Measurements from ENCODE around the gene SLC25A44. TPM values are rescaled to one million over a fixed set of nuclear protein-coding genes. Genes with fewer than 3 reads are reported as not detected.

SLC25A44 gene, protein sequence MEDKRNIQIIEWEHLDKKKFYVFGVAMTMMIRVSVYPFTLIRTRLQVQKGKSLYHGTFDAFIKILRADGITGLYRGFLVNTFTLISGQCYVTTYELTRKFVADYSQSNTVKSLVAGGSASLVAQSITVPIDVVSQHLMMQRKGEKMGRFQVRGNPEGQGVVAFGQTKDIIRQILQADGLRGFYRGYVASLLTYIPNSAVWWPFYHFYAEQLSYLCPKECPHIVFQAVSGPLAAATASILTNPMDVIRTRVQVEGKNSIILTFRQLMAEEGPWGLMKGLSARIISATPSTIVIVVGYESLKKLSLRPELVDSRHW
- total RNA-seq = 14.8 TPM

DNA sequence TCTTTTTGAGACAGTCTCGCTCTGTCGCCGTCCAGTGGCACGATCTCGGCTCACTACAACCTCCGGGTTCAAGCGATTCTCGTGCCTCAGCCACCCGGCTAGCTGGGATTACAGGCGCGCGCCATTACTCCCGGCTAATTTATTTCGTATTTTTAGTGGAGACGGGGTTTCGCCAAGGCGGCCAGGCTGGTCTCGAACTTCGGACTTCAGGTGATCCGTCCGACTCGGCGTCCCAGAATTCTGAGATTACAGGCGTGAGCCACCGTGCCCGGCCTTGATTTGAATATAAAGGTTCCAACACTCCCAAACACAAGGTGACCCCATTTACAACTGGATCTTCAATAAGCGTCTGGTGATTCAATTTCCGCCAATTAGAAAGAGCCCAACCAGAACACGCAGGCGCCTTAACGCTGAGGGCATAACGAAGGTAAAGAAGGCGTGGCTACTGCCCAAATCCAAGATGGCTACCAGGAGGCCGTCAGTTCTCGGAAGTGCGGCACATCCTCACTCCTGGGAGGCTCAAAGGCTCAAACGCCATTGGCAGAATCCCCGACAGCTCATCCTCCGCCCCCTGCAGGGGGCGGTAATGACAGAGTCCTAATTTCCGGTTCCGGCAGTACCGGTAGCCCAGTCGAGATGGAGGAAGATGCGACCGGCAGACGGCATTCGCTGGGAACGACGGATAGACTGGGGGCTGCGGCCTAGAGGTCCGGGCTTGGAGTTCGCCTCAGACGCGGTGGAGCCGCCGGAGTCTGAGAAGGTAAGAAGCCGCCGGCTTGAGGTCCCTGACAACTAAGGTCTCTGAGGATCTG is at the start of gene SLC25A44:
Gene SLC25A44 (plus strand): TSS at position 617 of the 812 bp plus-strand sequence. CDS start 5,744 bp downstream, outside the sequence.

DNA sequence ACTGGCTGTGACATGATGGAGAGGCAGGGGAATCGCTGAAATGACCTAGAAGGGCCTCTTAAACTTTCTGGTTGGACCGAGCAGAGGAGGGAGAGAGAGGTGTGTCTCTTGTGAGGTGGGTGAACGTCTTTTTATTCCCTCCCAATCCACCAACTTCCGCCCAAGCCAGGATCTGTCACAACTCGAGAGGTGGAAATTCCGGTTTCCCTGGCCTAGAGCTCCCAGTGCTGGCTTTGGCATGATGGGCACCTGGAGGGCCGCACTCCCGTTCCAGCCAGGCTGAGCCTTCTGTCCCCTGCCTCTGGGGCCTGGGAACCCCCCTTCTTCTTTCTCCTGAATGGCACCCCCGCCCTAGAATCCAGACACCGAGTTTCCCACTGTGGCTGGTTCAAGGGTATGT is 40.5 kb upstream of the SLC25A44 start, which contains the start of gene SEMA4A:
Gene SEMA4A (plus strand): TSS at position 224 of the 400 bp plus-strand sequence. CDS start 994 bp downstream, outside the sequence.

DNA sequence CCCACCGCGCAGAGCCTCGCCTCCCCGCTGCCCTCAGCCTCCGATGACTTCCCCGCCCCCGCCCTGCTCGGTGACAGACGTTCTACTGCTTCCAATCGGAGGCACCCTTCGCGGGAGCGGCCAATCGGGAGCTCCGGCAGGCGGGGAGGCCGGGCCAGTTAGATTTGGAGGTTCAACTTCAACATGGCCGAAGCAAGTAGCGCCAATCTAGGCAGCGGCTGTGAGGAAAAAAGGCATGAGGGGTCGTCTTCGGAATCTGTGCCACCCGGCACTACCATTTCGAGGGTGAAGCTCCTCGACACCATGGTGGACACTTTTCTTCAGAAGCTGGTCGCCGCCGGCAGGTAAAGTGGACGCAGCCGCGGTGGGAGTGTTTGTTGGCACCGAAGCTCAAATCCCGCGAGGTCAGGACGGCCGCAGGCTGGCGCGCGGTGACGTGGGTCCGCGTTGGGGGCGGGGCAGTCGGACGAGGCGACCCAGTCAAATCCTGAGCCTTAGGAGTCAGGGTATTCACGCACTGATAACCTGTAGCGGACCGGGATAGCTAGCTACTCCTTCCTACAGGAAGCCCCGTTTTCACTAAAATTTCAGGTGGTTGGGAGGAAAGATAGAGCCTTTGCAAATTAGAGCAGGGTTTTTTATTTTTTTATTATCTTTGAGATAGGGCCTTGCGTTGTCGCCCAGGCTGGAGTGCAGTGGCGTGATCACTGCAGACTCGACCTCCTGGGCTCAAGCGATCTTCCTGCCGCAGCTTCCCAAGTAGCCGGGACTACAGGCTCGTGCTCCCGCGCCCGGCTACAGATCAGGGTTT is 19.1 kb downstream of the SLC25A44 start, which contains the start of gene PMF1:
Gene PMF1 (plus strand): TSS at position 175 of the 811 bp plus-strand sequence. CDS start 9 bp downstream, at position 184.

DNA sequence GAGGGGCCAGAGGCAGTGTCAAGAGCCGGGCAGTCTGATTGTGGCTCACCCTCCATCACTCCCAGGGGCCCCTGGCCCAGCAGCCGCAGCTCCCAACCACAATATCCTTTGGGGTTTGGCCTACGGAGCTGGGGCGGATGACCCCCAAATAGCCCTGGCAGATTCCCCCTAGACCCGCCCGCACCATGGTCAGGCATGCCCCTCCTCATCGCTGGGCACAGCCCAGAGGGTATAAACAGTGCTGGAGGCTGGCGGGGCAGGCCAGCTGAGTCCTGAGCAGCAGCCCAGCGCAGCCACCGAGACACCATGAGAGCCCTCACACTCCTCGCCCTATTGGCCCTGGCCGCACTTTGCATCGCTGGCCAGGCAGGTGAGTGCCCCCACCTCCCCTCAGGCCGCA is 48.0 kb downstream of the SLC25A44 start, which contains the start of gene BGLAP:
Gene BGLAP (plus strand): TSS at position 259 of the 400 bp plus-strand sequence. CDS start 48 bp downstream, at position 307.

DNA sequence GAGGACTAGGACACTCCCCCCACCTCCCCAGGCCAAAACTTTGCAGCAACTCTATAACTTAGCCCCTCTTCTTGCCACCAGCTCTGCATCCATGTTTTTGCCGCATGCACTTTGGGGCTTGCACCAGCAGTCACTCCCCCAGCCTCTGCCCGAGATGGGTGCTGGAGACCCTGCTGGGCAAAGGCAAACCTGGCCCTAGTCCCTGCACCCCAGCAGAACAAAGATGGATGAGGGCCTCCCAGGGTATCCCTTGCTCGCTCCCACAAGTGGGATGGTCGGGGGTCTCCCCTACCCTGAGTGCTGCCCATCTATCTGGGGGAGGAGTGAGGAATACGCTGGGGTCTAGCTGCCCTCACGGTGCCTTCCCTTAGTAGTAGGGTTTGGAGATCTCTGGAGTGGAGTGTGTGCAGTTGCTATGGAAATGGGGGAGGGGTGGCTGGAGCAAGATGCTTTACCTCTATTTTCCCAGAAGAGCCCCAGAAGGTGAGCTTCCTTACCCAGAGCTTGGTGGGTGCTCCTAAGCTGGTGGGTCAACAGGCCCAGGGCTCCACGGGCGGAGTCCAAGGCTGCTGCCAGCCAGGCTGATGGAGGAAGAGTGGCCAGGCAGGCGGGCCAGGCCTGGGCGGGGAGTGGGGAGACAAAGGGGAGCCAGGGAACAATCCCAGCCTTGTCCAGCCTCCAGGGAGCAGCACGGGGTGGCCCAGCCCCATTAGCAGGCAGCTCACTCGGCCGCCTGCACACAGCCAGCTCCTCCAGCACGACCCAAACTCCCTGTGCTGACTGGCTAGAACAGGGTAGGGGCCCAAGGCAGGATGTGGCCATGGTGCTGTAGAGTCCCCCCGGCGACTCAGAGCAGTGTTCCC is 53.8 kb downstream of the SLC25A44 start, which contains the start of gene PAQR6:
Gene PAQR6 (minus strand): TSS at position 597 of the 863 bp plus-strand sequence. CDS start 1,325 bp downstream, outside the sequence.

Small RNA genes lying within 50 kb of the gene (small RNA-seq; reads per million reads assigned to genes)
- gene RF00568 = not detected

Other genes starting within 250 kb of the SLC25A44 start
- 71.5 TPM for gene ARHGEF2, start 215.6 kb upstream of the SLC25A44 start, total RNA-seq
- 137 TPM for gene SSR2, start 173.2 kb upstream of the SLC25A44 start, total RNA-seq
- gene UBQLN4, start 140.3 kb upstream of the SLC25A44 start, total RNA-seq = 30.9 TPM
- 55.8 TPM for gene LAMTOR2, start 139.3 kb upstream of the SLC25A44 start, total RNA-seq
- gene RAB25, start 132.9 kb upstream of the SLC25A44 start, total RNA-seq = not detected
- gene MEX3A, start 111.6 kb upstream of the SLC25A44 start, total RNA-seq = 33.4 TPM
- 29.5 TPM for gene LMNA, start 79.4 kb upstream of the SLC25A44 start, total RNA-seq
- gene SEMA4A, start 40.5 kb upstream of the SLC25A44 start, total RNA-seq = 23.3 TPM
- gene PMF1, start 18.9 kb downstream of the SLC25A44 start, total RNA-seq = 33.7 TPM
- not detected for gene BGLAP, start 48.1 kb downstream of the SLC25A44 start, total RNA-seq
- 25.6 TPM for gene PAQR6, start 54.0 kb downstream of the SLC25A44 start, total RNA-seq
- 38.3 TPM for gene SMG5, start 88.7 kb downstream of the SLC25A44 start, total RNA-seq
- 2.1 TPM for gene TMEM79, start 90.2 kb downstream of the SLC25A44 start, total RNA-seq
- 11.5 TPM for gene GLMP, start 101.6 kb downstream of the SLC25A44 start, total RNA-seq
- 0.69 TPM for gene VHLL, start 105.2 kb downstream of the SLC25A44 start, total RNA-seq
- gene CCT3, start 144.2 kb downstream of the SLC25A44 start, total RNA-seq = 279 TPM
- not detected for gene TSACC, start 144.4 kb downstream of the SLC25A44 start, total RNA-seq
- not detected for gene RHBG, start 175.1 kb downstream of the SLC25A44 start, total RNA-seq